Loucy (cell line): ENCODE data around the gene PIBF1.

Source experiments
- H2AFZ ChIP-seq: fragments of 200-600 bp; sonication (generic); 2 replicates; pipeline ENCODE4 v1.6.0; 2016; ENCODE audit warnings: antibody characterized with exemption, mild to moderate bottlenecking, low read length, moderate library complexity
- H3F3A ChIP-seq: fragments of 200-600 bp; 2 replicates; pipeline ENCODE4 v1.6.0; 2016; ENCODE audit warnings: antibody characterized with exemption, low read depth, mild to moderate bottlenecking
- H3K27me3 ChIP-seq: fragments of 200-600 bp; sonication (generic); 2 replicates; pipeline ENCODE4 v1.6.1; 2014; ENCODE audit warnings: low read length, mild to moderate bottlenecking; ENCODE audit not compliant: insufficient read depth, poor library complexity, severe bottlenecking
- H3K36me3 ChIP-seq: fragments of 200-600 bp; sonication (generic); 2 replicates; pipeline ENCODE4 v1.6.1; 2016; ENCODE audit warnings: low read length; ENCODE audit not compliant: insufficient read depth
- H3K4me1 ChIP-seq: fragments of 200-600 bp; sonication (generic); 2 replicates; pipeline ENCODE4 v1.5.1; 2014; ENCODE audit warnings: low read length, mild to moderate bottlenecking; ENCODE audit not compliant: insufficient read depth, poor library complexity, severe bottlenecking
- H3K4me2 ChIP-seq: fragments of 200-600 bp; sonication (generic); 2 replicates; pipeline ENCODE4 v1.6.0; 2014; ENCODE audit warnings: antibody characterized with exemption, low read length, low read depth, mild to moderate bottlenecking; ENCODE audit not compliant: poor library complexity, severe bottlenecking
- H3K4me3 ChIP-seq: fragments of 200-600 bp; sonication (generic); 2 replicates; pipeline ENCODE4 v1.5.1; 2014; ENCODE audit warnings: low read length, mild to moderate bottlenecking, mixed read lengths; ENCODE audit not compliant: poor library complexity, severe bottlenecking
- H3K79me2 ChIP-seq: fragments of 200-600 bp; sonication (generic); 2 replicates; pipeline ENCODE4 v1.6.1; 2014; ENCODE audit warnings: low read length; ENCODE audit not compliant: insufficient read depth
- H3K9ac ChIP-seq: fragments of 200-600 bp; sonication (generic); 2 replicates; pipeline ENCODE4 v1.6.0; 2014; ENCODE audit warnings: mild to moderate bottlenecking, low read depth, low read length, moderate library complexity; ENCODE audit not compliant: poor library complexity, severe bottlenecking
- H3K9me2 ChIP-seq: fragments of 200-600 bp; sonication (generic); replicated peaks from 2 replicates; pipeline ENCODE4 v1.6.1; 2016; ENCODE audit warnings: low read depth, low read length, mixed read lengths
- H3K9me3 ChIP-seq: fragments of 200-600 bp; sonication (generic); 2 replicates; pipeline ENCODE4 v1.6.1; 2014; ENCODE audit warnings: mild to moderate bottlenecking, antibody characterized with exemption, low read length, low read depth; ENCODE audit not compliant: insufficient read depth
- H4K20me1 ChIP-seq: fragments of 200-600 bp; sonication (generic); 2 replicates; pipeline ENCODE4 v1.6.0; 2014; ENCODE audit warnings: antibody characterized with exemption, low read length, mild to moderate bottlenecking; ENCODE audit not compliant: insufficient read depth, poor library complexity, severe bottlenecking
- EZH2phosphoT487 ChIP-seq: fragments of 200-600 bp; IDR thresholded peaks from 2 replicates; pipeline ENCODE4 v1.6.1; 2018; ENCODE audit warnings: antibody characterized with exemption, mild to moderate bottlenecking, moderate library complexity, borderline replicate concordance
- TF ChIP-seq, protein P1 (sequence below): fragments of 200-600 bp; sonication (generic); conservative IDR thresholded peaks from 2 replicates; pipeline ENCODE4 v1.5.1; 2014; ENCODE audit warnings: mild to moderate bottlenecking, antibody characterized with exemption, low read length

PIBF1 gene

DNA sequence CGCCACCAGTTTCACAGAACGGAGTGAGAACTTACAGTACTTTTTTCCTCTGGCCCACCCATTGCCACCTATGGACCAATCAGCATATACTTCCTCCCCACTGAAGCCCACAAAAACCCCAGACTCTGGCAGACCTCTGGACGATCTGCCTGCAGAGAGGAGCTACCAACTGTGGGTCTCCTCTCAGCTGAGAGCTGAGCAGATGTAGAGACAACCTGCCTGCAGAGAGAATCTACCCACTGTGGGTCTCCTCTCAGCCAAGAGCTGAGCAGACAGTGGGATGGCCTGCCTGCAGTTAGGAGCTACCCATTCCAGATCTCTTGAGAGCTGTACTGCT lies 69.7 kb downstream of the PIBF1 start:
- H3K4me3 ChIP-seq: no peak overlapping the region
- H3K79me2 ChIP-seq: no peaks in the 10 kb centered on the region
- H3K27me3 ChIP-seq: no peaks in the 10 kb centered on the region
- no peak overlapping the region for H2AFZ ChIP-seq
- no peak for TF ChIP-seq EZH2phosphoT487
- TF ChIP-seq, protein P1, sequence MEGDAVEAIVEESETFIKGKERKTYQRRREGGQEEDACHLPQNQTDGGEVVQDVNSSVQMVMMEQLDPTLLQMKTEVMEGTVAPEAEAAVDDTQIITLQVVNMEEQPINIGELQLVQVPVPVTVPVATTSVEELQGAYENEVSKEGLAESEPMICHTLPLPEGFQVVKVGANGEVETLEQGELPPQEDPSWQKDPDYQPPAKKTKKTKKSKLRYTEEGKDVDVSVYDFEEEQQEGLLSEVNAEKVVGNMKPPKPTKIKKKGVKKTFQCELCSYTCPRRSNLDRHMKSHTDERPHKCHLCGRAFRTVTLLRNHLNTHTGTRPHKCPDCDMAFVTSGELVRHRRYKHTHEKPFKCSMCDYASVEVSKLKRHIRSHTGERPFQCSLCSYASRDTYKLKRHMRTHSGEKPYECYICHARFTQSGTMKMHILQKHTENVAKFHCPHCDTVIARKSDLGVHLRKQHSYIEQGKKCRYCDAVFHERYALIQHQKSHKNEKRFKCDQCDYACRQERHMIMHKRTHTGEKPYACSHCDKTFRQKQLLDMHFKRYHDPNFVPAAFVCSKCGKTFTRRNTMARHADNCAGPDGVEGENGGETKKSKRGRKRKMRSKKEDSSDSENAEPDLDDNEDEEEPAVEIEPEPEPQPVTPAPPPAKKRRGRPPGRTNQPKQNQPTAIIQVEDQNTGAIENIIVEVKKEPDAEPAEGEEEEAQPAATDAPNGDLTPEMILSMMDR: no peak
- no peaks in the 10 kb centered on the region for H4K20me1 ChIP-seq
- H3F3A ChIP-seq: no peaks in the 10 kb centered on the region
- H3K4me1 ChIP-seq: no peaks in the 10 kb centered on the region
- H3K4me2 ChIP-seq: no peak overlapping the region
- H3K9ac ChIP-seq: no peak overlapping the region
- peaks cover 41% of the 10 kb centered on the region for H3K36me3 ChIP-seq
- H3K9me2 ChIP-seq: no peaks in the 10 kb centered on the region
- no peaks in the 10 kb centered on the region for H3K9me3 ChIP-seq

DNA sequence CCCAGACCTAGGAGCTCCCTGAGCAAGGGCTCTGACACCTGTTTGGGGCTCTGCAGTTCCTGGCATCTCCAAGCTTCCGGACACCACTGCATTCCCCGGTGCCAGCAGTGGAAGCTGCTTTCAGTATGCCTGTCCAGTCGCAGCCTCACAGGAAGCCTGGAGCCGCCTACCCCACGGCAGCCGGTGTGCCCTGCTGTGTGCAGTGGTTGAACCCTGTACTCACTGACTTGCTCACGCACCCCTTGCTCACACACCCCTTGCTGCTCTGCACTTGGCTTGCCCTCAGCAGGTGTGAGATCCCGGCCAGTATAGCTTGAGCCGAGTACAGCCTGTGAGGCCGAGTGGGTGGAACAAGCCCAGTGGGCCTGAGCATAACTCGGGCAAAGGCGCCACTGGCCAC lies 70.3 kb downstream of the PIBF1 start:
- no peaks in the 10 kb centered on the region for H3K9me2 ChIP-seq
- peaks cover 38% of the 10 kb centered on the region for H3K36me3 ChIP-seq
- H3K79me2 ChIP-seq: no peaks in the 10 kb centered on the region
- no peaks in the 10 kb centered on the region for H3K4me1 ChIP-seq
- H3K27me3 ChIP-seq: no peaks in the 10 kb centered on the region
- H4K20me1 ChIP-seq: no peaks in the 10 kb centered on the region
- H2AFZ ChIP-seq: no peak overlapping the region
- no peaks in the 10 kb centered on the region for H3K9me3 ChIP-seq
- H3K4me2 ChIP-seq: no peak overlapping the region
- H3F3A ChIP-seq: no peaks in the 10 kb centered on the region
- H3K4me3 ChIP-seq: no peak overlapping the region
- no peak overlapping the region for H3K9ac ChIP-seq
- TF ChIP-seq EZH2phosphoT487: no peak
- TF ChIP-seq, protein P1: no peak

DNA sequence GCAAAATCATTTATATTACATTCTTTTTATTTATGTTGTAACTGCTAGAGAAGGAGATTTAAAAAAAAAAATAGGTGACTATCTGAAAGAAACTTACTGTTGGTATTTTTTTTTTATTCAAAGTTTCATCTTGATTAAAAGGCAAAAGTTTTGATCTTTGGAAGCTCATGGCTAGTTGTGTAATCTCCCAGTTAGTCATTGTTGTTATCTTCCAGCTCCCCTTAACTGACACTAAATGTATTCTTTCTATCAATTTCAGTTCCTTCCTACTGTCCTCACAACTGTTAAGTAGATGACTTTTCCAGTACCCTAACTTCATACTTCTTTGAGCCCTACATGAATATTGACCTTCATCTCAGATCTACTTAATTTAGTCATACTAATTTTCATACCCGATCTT lies 71.1 kb downstream of the PIBF1 start:
- Histone ChIP-seq H3K36me3 (peaks cover 30% of the 10 kb centered on the region), H3K4me3 (no peak overlapping the region), H2AFZ (no peak overlapping the region), H3K4me1 (no peaks in the 10 kb centered on the region), H4K20me1 (no peaks in the 10 kb centered on the region), H3K27me3 (no peaks in the 10 kb centered on the region), H3F3A (no peaks in the 10 kb centered on the region), H3K9me3 (no peaks in the 10 kb centered on the region), H3K79me2 (no peaks in the 10 kb centered on the region), H3K9ac (no peak overlapping the region), H3K9me2 (no peaks in the 10 kb centered on the region), H3K4me2 (no peak overlapping the region)
- TF ChIP-seq EZH2phosphoT487: no peak
- TF ChIP-seq, protein P1: no peak
